GM18873 (cell line): ENCODE measurements around the gene KIAA1671.

Experiments used
- ATAC-seq: cut with Tn5 transposase; IDR thresholded peaks from one replicate; pipeline ENCODE4 v1.9.1; 2021; ENCODE audit warnings: mild to moderate bottlenecking, moderate library complexity, moderate number of reproducible peaks; ENCODE audit not compliant: unreplicated experiment, low FRiP score

KIAA1671 gene

GRCh38 chr22:25032066-25032465 is 79.5 kb downstream of the KIAA1671 start:
- no peak for ATAC-seq

- ATAC-seq: no peak
These were observed 83.2 kb downstream of the KIAA1671 start for GRCh38 chr22:25035715-25036114.

- ATAC-seq: no peak
These were observed 85.7 kb downstream of the KIAA1671 start for GRCh38 chr22:25038239-25038638.

- ATAC-seq: no peak
These were observed 86.3 kb downstream of the KIAA1671 start for GRCh38 chr22:25038771-25039170.

GRCh38 chr22:25039255-25039654 is 86.7 kb downstream of the KIAA1671 start:
- ATAC-seq: no peak

GRCh38 chr22:25039754-25040153 is 87.2 kb downstream of the KIAA1671 start:
- ATAC-seq: no peak

GRCh38 chr22:25045159-25045558 is 92.6 kb downstream of the KIAA1671 start:
- ATAC-seq: no peak

- no peak for ATAC-seq
These were observed 95.6 kb downstream of the KIAA1671 start for GRCh38 chr22:25048071-25048470.

GRCh38 chr22:25048659-25049647 is 96.4 kb downstream of the KIAA1671 start:
- ATAC-seq: no peak

- no peak for ATAC-seq
These were observed 97.3 kb downstream of the KIAA1671 start for GRCh38 chr22:25049770-25050169.

GRCh38 chr22:25050566-25050965 is 98.0 kb downstream of the KIAA1671 start:
- no peak for ATAC-seq

- no peak for ATAC-seq
These were observed 98.6 kb downstream of the KIAA1671 start for GRCh38 chr22:25051073-25051472.

GRCh38 chr22:25051983-25052710 is 99.6 kb downstream of the KIAA1671 start:
- no peak for ATAC-seq

- no peak for ATAC-seq
These were observed 100.8 kb downstream of the KIAA1671 start for GRCh38 chr22:25053153-25053805.

GRCh38 chr22:25054943-25055511 is 102.5 kb downstream of the KIAA1671 start:
- no peak for ATAC-seq

GRCh38 chr22:25057013-25057881 is 104.7 kb downstream of the KIAA1671 start:
- ATAC-seq: no peak

- ATAC-seq: no peak
These were observed 106.9 kb downstream of the KIAA1671 start for GRCh38 chr22:25059438-25059837.

- ATAC-seq: no peak
These were observed 108.1 kb downstream of the KIAA1671 start for GRCh38 chr22:25060522-25061071.

GRCh38 chr22:25061134-25061533 is 108.6 kb downstream of the KIAA1671 start:
- no peak for ATAC-seq
